Measurements from ENCODE around the gene FGF1.

DNA sequence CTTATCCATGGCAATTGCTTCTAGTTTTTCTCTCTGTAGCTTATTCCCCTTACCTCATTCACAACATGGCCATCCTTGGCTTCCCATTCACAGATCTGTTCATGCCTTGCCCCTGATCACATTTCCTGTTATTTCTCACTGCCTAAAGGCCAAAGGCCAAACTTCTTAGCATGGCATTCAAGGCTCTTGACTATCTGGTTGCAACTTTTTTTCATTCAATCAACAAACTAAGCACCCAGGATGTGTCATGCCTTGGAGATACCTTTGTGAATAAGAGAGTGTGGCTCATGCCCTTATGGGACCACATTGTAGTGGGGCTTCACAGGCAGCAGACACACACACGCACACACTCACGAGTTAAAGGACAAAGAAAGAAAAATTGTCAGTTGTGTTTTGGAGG lies 27.6 kb downstream of the FGF1 start:
- TF ChIP-seq CTCF (IDR thresholded peaks at IDR 0.05) (no peak), EP300 (IDR thresholded peaks at IDR 0.05) (no peak), POLR2AphosphoS5 (IDR thresholded peaks at IDR 0.05) (no peak), POLR2A (IDR thresholded peaks at IDR 0.05) (no peak)
